ENCODE results near the gene SLC6A18. TPM values are rescaled to one million over a fixed set of nuclear protein-coding genes. Genes with fewer than 3 reads are reported as not detected.

Gene SLC6A18
- total RNA-seq, 1 donor from 2014 or later = not detected

DNA sequence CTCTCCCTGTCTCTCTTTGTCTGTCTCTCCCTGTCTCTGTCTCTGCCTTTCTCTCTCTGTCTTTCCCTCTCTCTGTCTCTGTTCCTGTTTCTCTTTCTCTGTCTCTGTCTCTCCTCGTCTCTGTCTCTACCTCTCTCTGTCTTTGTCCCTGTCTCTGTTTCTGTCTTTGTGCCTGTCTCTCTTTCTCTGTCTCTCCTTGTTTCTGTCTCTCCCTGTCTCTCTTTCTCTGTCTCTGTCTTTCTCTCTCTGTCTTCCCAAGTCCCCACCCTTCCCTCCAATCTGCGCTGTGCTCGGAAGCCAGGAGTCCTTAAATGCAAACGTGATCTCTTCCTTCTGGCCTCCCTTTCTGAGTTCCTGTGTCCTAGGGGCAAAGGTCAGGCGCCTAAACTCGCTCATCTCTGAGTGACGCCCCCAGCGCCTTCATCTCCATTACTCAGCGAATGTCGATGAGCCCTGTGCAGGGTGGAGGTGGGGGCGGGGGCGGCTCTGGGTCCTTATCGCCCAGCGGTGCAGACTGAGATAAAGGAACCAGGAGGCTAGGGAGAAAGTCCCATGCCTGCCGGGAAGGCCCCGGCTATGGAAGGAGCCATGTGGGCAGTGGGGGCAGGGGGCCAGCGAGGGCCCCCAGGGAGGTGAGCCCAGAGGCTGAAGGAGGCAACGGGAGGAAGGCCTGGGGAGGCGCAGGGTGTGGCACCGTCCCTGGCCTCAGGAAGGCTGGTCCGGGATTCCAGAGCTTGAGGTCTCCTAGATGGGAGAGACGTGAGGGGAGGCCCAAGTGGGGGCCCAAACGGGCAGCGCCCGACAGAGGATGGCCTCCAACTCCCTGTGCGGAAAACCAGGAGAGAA is 25.3 kb upstream of the SLC6A18 start:
- Histone ChIP-seq H3K27ac (no peak overlapping the region), H3K9me3 (no peaks in the 10 kb centered on the region), H3K4me1 (no peaks in the 10 kb centered on the region), H3K36me3 (no peaks in the 10 kb centered on the region), H3K27me3 (no peaks in the 10 kb centered on the region), H3K4me3 (no peak overlapping the region)
- no peak for TF ChIP-seq CTCF (IDR thresholded peaks at IDR 0.05)
- intact Hi-C loops (cut with DNase I) = no loop called here
- no peak for DNase-seq (ENCODE audit: low spot score in 2 of 2)

- Histone ChIP-seq H3K4me1 (no peaks in the 10 kb centered on the region), H3K27ac (no peak overlapping the region), H3K27me3 (no peaks in the 10 kb centered on the region), H3K4me3 (no peak overlapping the region), H3K36me3 (no peaks in the 10 kb centered on the region), H3K9me3 (no peaks in the 10 kb centered on the region)
- TF ChIP-seq CTCF (IDR thresholded peaks at IDR 0.05) = no peak
- intact Hi-C loops (cut with DNase I) = no loop called here
- no peak for DNase-seq (ENCODE audit: low spot score in 2 of 2)
These were observed 24.5 kb upstream of the SLC6A18 start for GRCh38 chr5:1200495-1201326.

GRCh38 chr5:1201327-1202025 is 23.7 kb upstream of the SLC6A18 start, which contains the start of gene SLC6A19:
Gene SLC6A19 (plus strand): TSS chr5:1201595. CDS start chr5:1201651, 56 bp downstream.
- H3K4me3 ChIP-seq = no peak within 1 kb of the TSS
- TF ChIP-seq CTCF (IDR thresholded peaks at IDR 0.05) = no peak
- no peaks in the 10 kb centered on the region for H3K4me1 ChIP-seq
- intact Hi-C loops (cut with DNase I) = no loop called here
- no peaks in the 10 kb centered on the region for H3K27me3 ChIP-seq
- no peak for DNase-seq (ENCODE audit: low spot score in 2 of 2)
- no peak within 1 kb of the TSS for H3K27ac ChIP-seq
- no peaks in the 10 kb centered on the region for H3K9me3 ChIP-seq
- no peaks in the 10 kb centered on the region for H3K36me3 ChIP-seq

GRCh38 chr5:1202026-1202797 is 23.0 kb upstream of the SLC6A18 start:
- intact Hi-C loops (cut with DNase I) = no loop called here
- H3K27me3 ChIP-seq = no peaks in the 10 kb centered on the region

More at GRCh38 chr5:1202026-1202797, 23.0 kb upstream of the SLC6A18 start:
- no peaks in the 10 kb centered on the region for H3K36me3 ChIP-seq
- TF ChIP-seq CTCF (IDR thresholded peaks at IDR 0.05) = no peak
- no peaks in the 10 kb centered on the region for H3K9me3 ChIP-seq
- no peak for DNase-seq (ENCODE audit: low spot score in 2 of 2)
- H3K4me1 ChIP-seq = no peaks in the 10 kb centered on the region
- no peak overlapping the region for H3K27ac ChIP-seq
- H3K4me3 ChIP-seq = no peak overlapping the region
